Activated CD8-positive, alpha-beta T cell treated with anti-CD3 and anti-CD28 coated beads for 36 hours (primary cell): ENCODE data around the gene KLHDC1. TPM values are rescaled to one million over a fixed set of nuclear protein-coding genes. Genes with fewer than 3 reads are reported as not detected.
"Not testable (repeated sequence)": the region's sequence is repeated elsewhere in the genome, so short reads cannot be mapped to it uniquely, and the experiment has no call there.

Source experiments
- ATAC-seq: fragments of 200-7000 bp; cut with Tn5 transposase; one replicate; pipeline ENCODE4 v1.10.0; 2021; ENCODE audit warnings: mild to moderate bottlenecking, moderate library complexity
- CTCF ChIA-PET: fragments of 350-600 bp; sonication (Branson Sonifier 250); formaldehyde crosslinking; loops from one replicate; lab custom pipeline; 2021; ENCODE audit warnings: antibody characterized with exemption; lab: Charles Lee
- POLR2A ChIA-PET: fragments of 350-600 bp; sonication (Branson Sonifier 250); formaldehyde crosslinking; loops from one replicate; lab custom pipeline; 2021; ENCODE audit warnings: antibody characterized with exemption; lab: Charles Lee
- DNase-seq: peaks from one replicate; pipeline ENCODE4 v3.0.0-alpha.2; 2020
- H3K27ac Mint-ChIP-seq: one replicate; pipeline ENCODE4 v1.8.0; 2021; ENCODE audit warnings: mild to moderate bottlenecking, mixed read lengths
- H3K27me3 Mint-ChIP-seq: one replicate; pipeline ENCODE4 v1.8.0; 2021; ENCODE audit warnings: mixed read lengths
- H3K36me3 Mint-ChIP-seq: one replicate; pipeline ENCODE4 v1.8.0; 2021; ENCODE audit warnings: low read depth, mixed read lengths
- H3K4me1 Mint-ChIP-seq: one replicate; pipeline ENCODE4 v1.8.0; 2021; ENCODE audit warnings: low read depth, mixed read lengths
- H3K4me3 Mint-ChIP-seq: one replicate; pipeline ENCODE4 v1.8.0; 2021; ENCODE audit warnings: mild to moderate bottlenecking, moderate library complexity, mixed read lengths
- H3K9me3 Mint-ChIP-seq: one replicate; pipeline ENCODE4 v1.8.0; 2021; ENCODE audit warnings: mixed read lengths
- intact Hi-C: fragments of 100-400 bp; cut with micrococcal nuclease; formaldehyde crosslinking; loops from one replicate; pipeline ENCODE4 v1.10.0; 2022
- total RNA-seq, 2 experiments: library from RNA; stranded (reverse); gene quantifications; one replicate each; pipeline ENCODE4 v1.2.3, GENCODE V29; 2021
- TF ChIP-seq, protein P1 (sequence below): fragments of 200-600 bp; IDR thresholded peaks from one replicate; pipeline ENCODE4 v1.8.0; 2022; ENCODE audit warnings: antibody characterized with exemption, mild to moderate bottlenecking

The KLHDC1 gene
- total RNA-seq, 2 experiments from 2014 or later, result 0.98 to 1.2 TPM

DNA sequence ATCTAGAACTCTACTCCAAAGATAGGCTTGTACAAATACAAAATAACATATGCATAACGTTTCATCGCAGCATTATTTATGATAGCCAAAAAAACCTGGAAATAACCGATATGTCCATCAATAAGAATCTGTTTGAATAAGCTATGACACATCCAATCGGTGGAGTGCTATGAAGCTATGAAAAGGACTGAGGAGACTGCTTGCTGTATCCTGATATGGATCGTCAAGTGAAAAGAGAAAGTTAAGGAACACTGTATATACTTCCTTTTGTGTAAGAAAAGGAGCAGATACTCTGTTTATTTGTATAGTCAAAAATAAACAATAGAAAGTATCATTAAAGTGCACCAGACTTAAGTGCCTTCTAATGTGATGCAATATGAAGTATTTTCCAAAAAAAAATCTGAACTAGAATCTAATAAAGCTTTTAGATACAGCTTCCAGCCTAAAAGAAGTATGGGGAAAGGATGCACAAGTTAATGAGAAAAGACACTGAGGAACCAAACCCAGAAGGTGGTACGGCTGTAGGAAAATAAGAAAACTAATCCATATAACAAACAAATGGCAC, 645 bp upstream of the KLHDC1 start:
- CTCF ChIA-PET, result interaction anchor here (0.9 to 1.4 kb wide), 3 partner anchors 14 to 231 kb away, joined by 3 to 4 read pairs (median 3); partner anchors contain the start of genes MGAT2 and RPL36AL
- POLR2A ChIA-PET, result interaction anchor here (0.6 to 1.6 kb wide), 6 partner anchors 10 to 405 kb away, joined by 3 to 6 read pairs (median 3); partner anchors contain the start of genes MGAT2 and RPL36AL
- intact Hi-C loops, result no loop called here
- Mint-ChIP-seq H3K27me3 (no peaks in the 10 kb centered on the region), H3K27ac (peak overlapping the region; percentile 87), H3K36me3 (peaks cover 4% of the 10 kb centered on the region), H3K4me1 (peaks cover 31% of the 10 kb centered on the region), H3K4me3 (peak overlapping the region; percentile 79), H3K9me3 (no peaks in the 10 kb centered on the region)
- ATAC-seq, result no peak
- no peak for DNase-seq
- TF ChIP-seq, protein P1, sequence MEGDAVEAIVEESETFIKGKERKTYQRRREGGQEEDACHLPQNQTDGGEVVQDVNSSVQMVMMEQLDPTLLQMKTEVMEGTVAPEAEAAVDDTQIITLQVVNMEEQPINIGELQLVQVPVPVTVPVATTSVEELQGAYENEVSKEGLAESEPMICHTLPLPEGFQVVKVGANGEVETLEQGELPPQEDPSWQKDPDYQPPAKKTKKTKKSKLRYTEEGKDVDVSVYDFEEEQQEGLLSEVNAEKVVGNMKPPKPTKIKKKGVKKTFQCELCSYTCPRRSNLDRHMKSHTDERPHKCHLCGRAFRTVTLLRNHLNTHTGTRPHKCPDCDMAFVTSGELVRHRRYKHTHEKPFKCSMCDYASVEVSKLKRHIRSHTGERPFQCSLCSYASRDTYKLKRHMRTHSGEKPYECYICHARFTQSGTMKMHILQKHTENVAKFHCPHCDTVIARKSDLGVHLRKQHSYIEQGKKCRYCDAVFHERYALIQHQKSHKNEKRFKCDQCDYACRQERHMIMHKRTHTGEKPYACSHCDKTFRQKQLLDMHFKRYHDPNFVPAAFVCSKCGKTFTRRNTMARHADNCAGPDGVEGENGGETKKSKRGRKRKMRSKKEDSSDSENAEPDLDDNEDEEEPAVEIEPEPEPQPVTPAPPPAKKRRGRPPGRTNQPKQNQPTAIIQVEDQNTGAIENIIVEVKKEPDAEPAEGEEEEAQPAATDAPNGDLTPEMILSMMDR, result no peak

DNA sequence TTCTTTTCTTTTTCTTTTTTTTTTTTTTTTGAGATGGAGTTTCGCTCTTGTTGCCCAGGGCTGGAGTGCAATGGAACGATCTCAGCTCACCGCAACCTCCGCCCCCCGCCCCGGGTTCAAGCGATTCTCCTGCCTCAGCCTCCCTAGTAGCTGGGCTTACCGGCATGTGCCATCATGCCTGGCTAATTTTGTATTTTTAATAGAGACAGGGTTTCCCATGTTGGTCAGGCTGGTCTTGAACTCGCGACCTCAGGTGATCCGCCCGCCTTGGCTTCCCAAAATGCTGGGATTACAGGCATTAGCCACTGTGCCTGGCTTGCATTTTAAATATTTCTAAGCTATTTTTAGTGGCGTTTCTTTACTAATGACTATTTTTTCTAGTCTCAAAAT, 810 bp downstream of the KLHDC1 start:
- intact Hi-C loops, H3K27me3 Mint-ChIP-seq, H3K36me3 Mint-ChIP-seq, H3K9me3 Mint-ChIP-seq, CTCF ChIA-PET, ATAC-seq: not testable (repeated sequence)
- POLR2A ChIA-PET, result interaction anchor here (0.8 to 1.3 kb wide), 3 partner anchors 9 to 130 kb away, joined by 3 to 4 read pairs (median 3); no protein-coding TSS in a partner anchor
- Mint-ChIP-seq H3K4me1 (peaks cover 23% of the 10 kb centered on the region), H3K27ac (peak overlapping the region; percentile 46), H3K4me3 (peak overlapping the region; percentile 79)
- peak; percentile 21 for DNase-seq

DNA sequence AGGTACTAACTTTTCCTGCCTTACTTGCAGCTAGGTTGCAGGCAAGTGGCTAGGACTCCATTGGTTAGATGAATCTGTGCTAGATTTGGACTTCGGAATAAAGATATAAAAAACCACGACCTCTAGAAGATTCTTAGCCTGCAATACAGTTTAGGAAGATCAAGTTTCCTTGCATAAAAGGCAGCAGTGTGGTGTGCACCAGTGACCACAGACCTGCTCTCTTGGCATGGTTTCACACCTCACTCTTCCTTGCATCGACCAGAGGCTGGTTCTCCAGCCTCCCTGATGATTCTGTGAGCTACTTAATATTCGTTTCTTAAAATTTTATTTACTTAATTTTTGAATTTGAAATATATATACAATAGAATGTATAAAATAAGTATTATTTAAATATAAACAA, 9.8 kb downstream of the KLHDC1 start:
- intact Hi-C loops, result no loop called here
- POLR2A ChIA-PET, result interaction anchor here (1.2 to 1.4 kb wide), 2 partner anchors 8 to 69 kb away, joined by 3 read pairs; no protein-coding TSS in a partner anchor
- Mint-ChIP-seq H3K27ac (no peak overlapping the region), H3K36me3 (peaks cover 2% of the 10 kb centered on the region), H3K4me1 (peaks cover 8% of the 10 kb centered on the region), H3K27me3 (no peaks in the 10 kb centered on the region), H3K4me3 (no peak overlapping the region), H3K9me3 (no peaks in the 10 kb centered on the region)
- CTCF ChIA-PET, result no interaction called here
- no peak for ATAC-seq
- DNase-seq, result no peak
- TF ChIP-seq, protein P1, result no peak

DNA sequence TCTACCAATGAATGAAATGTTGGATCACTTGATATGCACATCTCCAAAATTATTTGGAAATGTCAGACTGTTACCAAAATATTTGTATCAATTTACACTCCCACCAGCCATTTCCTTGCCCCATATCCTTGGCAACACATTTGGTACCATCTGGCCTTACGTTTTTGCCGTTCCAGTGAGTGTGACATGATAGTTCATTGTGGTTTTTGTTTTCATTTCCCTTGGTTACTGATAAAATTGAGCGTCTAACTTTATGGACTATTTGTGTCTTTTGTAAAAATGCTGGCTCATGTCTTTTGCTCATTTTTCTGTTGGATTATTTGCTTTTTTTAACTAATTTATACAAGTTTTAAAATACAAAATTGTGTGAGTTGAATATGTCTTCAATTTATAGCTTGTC, 11.0 kb downstream of the KLHDC1 start:
- intact Hi-C loops, result no loop called here
- H3K4me3 Mint-ChIP-seq, result no peak overlapping the region
- ATAC-seq (no peak), DNase-seq (no peak)
- TF ChIP-seq, protein P1, result no peak
- H3K9me3 Mint-ChIP-seq, result no peaks in the 10 kb centered on the region
- H3K36me3 Mint-ChIP-seq, result peaks cover 2% of the 10 kb centered on the region
- ChIA-PET CTCF (no interaction called here), POLR2A (no interaction called here)
- peaks cover 8% of the 10 kb centered on the region for H3K4me1 Mint-ChIP-seq
- no peak overlapping the region for H3K27ac Mint-ChIP-seq
- H3K27me3 Mint-ChIP-seq, result no peaks in the 10 kb centered on the region

DNA sequence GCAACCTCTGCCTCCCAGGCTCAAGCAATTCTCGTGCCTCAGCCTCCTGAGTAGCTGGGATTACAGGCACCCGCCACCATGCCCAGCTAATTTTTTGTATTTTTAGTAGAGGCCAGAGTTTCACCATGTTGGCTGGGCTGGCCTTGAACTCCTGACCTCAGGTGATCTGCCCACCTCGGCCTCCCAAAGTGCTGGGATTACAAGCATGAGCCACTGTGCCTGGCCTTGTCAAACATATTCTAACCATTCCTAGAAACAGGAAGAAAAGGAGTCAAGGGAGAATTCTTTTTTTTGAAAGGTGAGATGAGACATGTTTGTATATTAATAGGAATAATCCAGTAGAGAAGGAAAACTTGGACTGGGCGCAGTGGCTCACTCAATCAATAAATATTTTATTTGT, 11.6 kb downstream of the KLHDC1 start:
- ATAC-seq, H3K27me3 Mint-ChIP-seq, H3K4me3 Mint-ChIP-seq, DNase-seq, H3K9me3 Mint-ChIP-seq, H3K27ac Mint-ChIP-seq, H3K4me1 Mint-ChIP-seq, intact Hi-C loops, H3K36me3 Mint-ChIP-seq, CTCF ChIA-PET: not testable (repeated sequence)
- POLR2A ChIA-PET, result interaction anchor here (1.1 to 1.2 kb wide), 2 partner anchors 9 to 19 kb away, joined by 3 read pairs; no protein-coding TSS in a partner anchor

DNA sequence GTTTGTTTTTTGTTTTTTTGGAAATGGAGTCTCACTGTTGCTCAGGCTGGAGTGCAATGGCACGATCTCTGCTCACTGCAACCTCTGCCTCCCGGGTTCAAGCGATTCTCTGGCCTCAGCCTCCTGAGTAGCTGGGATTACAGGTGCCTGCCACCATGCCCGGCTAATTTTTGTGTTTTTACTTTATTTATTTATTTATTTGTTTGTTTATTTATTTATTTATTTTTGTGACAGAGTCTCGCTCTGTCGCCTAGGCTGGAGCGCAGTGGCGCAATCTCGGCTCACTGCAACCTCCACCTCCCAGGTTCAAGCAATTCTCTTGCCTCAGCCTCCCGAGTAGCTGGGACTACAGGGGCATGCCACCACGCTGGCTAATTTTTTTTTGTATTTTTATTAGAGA, 18.1 kb downstream of the KLHDC1 start:
- H3K4me1 Mint-ChIP-seq, H3K9me3 Mint-ChIP-seq, H3K27me3 Mint-ChIP-seq, intact Hi-C loops, DNase-seq, ATAC-seq, H3K27ac Mint-ChIP-seq, H3K36me3 Mint-ChIP-seq, H3K4me3 Mint-ChIP-seq: not testable (repeated sequence)
- CTCF ChIA-PET, result interaction anchor here (1.0 to 1.8 kb wide), 3 partner anchors 12 to 151 kb away, joined by 3 to 6 read pairs (median 3); partner anchors contain the start of gene DNAAF2
- POLR2A ChIA-PET, result interaction anchor here (0.6 kb wide), 1 partner anchor 519 kb away, joined by 3 read pairs; no protein-coding TSS in a partner anchor
